HepG2 (cell line): ENCODE data around the gene CELF2. TPM values are rescaled to one million over a fixed set of nuclear protein-coding genes. Genes with fewer than 3 reads are reported as not detected.

ENCODE experiments used
- ATAC-seq: fragments of 200-7000 bp; cut with Tn5 transposase; 3 replicates; pipeline ENCODE4 v1.9.1; 2020; ENCODE audit warnings: mild to moderate bottlenecking, moderate library complexity
- BruUV-seq: library from RNA; stranded (reverse); fragments of 400-500 nt; replicated peaks from 2 replicates; lab custom pipeline; 2021; lab: Mats Ljungman, UMichigan
- CTCF ChIA-PET: fragments of 300-600 bp; formaldehyde crosslinking; extraction: SDS; loops from one replicate; lab custom pipeline; 2021; ENCODE audit warnings: low total read pairs, inconsistent platforms, low intra/inter-chr PET ratio; lab: Yijun Ruan, JAX
- POLR2A ChIA-PET: fragments of 350-600 bp; sonication (Branson Sonifier 250); formaldehyde crosslinking; loops from one replicate; lab custom pipeline; 2020; ENCODE audit warnings: antibody characterized with exemption, inconsistent platforms; lab: Yijun Ruan, JAX
- DNase-seq: peaks from one replicate; pipeline ENCODE4 v3.0.0-alpha.2; 2015; ENCODE audit warnings: low spot score
- FAIRE-seq: peaks from 3 replicates; lab custom pipeline; 2011; peaks lifted over from hg19 to GRCh38; lab: Jason Lieb, UNC
- H2AFZ ChIP-seq: one replicate; pipeline ENCODE4 v1.6.1; 2011; ENCODE audit warnings: low read length, inconsistent platforms
- H3K27ac ChIP-seq: fragments of 300-600 bp; 3 replicates; pipeline ENCODE4 v1.8.0; 2011; ENCODE audit warnings: mixed run types, mild to moderate bottlenecking, mixed read lengths, low read length, inconsistent platforms; ENCODE audit not compliant: insufficient read depth; ENCODE audit errors: extremely low read length
- H3K27me3 ChIP-seq, 2 experiments: fragments of 200-600 bp in 1 of 2; 2 replicates in 1 of 2; 3 replicates in 1 of 2; pipeline versions ENCODE4 v1.6.0 to v1.8.0; 2011; ENCODE audit warnings: low read length in 2 of 2, mild to moderate bottlenecking in 2 of 2, moderate library complexity in 2 of 2, inconsistent platforms in 1 of 2; ENCODE audit not compliant: insufficient read depth in 2 of 2, control insufficient read depth in 1 of 2
- H3K36me3 ChIP-seq, 2 experiments: fragments of 200-600 bp in 1 of 2; replicated peaks in 1 of 2; 2 replicates in 1 of 2; 3 replicates in 1 of 2; pipeline versions ENCODE4 v1.5.1 to v1.8.0; 2011; ENCODE audit warnings: low read length in 2 of 2, inconsistent platforms in 1 of 2; ENCODE audit not compliant: insufficient read depth in 2 of 2, control insufficient read depth in 1 of 2
- H3K4me1 ChIP-seq: 2 replicates; pipeline ENCODE4 v1.5.1; 2012; ENCODE audit warnings: low read length, inconsistent platforms; ENCODE audit not compliant: insufficient read depth
- H3K4me2 ChIP-seq: 2 replicates; pipeline ENCODE4 v1.6.0; 2011; ENCODE audit warnings: low read depth, low read length, inconsistent platforms
- H3K4me3 ChIP-seq, 3 experiments: fragments of 200-600 bp in 1 of 3; sonication (generic), shearing (Covaris generic) in 1 of 3; replicated peaks in 1 of 3; 2 replicates each; pipeline ENCODE4 v1.5.1; 2011 to 2016; ENCODE audit warnings: low read length in 3 of 3, inconsistent platforms in 2 of 3, low read depth in 2 of 3, mild to moderate bottlenecking in 2 of 3, control low read depth in 1 of 3, mixed read lengths in 1 of 3; ENCODE audit not compliant: insufficient read depth in 1 of 3
- H3K79me2 ChIP-seq: one replicate; pipeline ENCODE4 v1.6.1; 2011; ENCODE audit warnings: low read length, inconsistent platforms; ENCODE audit not compliant: insufficient read depth
- H3K9ac ChIP-seq: 2 replicates; pipeline ENCODE4 v1.6.0; 2011; ENCODE audit warnings: mild to moderate bottlenecking, low read depth, low read length, inconsistent platforms; ENCODE audit not compliant: insufficient read depth
- H3K9me3 ChIP-seq: 2 replicates; pipeline ENCODE4 v1.5.1; 2012; ENCODE audit warnings: mild to moderate bottlenecking, low read length
- H4K20me1 ChIP-seq: 2 replicates; pipeline ENCODE4 v1.6.0; 2011; ENCODE audit warnings: inconsistent platforms, mild to moderate bottlenecking, low read length, moderate library complexity; ENCODE audit not compliant: insufficient read depth
- BCL6 ChIP-seq: IDR thresholded peaks from 2 replicates; pipeline ENCODE4 v1.6.1; 2016; ENCODE audit warnings: missing genetic modification reagents, missing compliant biosample characterization
- DNMT3B ChIP-seq: conservative IDR thresholded peaks from 2 replicates; pipeline ENCODE4 v1.6.1; 2016; ENCODE audit warnings: missing biosample characterization, control low read depth
- GZF1 ChIP-seq: sonication (generic); formaldehyde crosslinking; IDR thresholded peaks from 2 replicates; pipeline ENCODE4 v1.5.1; 2020; ENCODE audit warnings: mild to moderate bottlenecking, missing genetic modification reagents
- SIX1 ChIP-seq: sonication (generic); formaldehyde crosslinking; IDR thresholded peaks from 2 replicates; pipeline ENCODE4 v1.4.0; 2020; ENCODE audit warnings: missing genetic modification reagents, borderline replicate concordance
- SRSF1 ChIP-seq: fragments of 200-400 bp; formaldehyde crosslinking; optimal IDR thresholded peaks from 2 replicates; pipeline ENCODE3; 2017; ENCODE audit warnings: mild to moderate bottlenecking, low read depth, low read length, moderate library complexity
- TAF15 ChIP-seq: fragments of 200-400 bp; formaldehyde crosslinking; IDR thresholded peaks from one replicate; pipeline ENCODE4 v1.6.1; 2018; ENCODE audit warnings: mild to moderate bottlenecking, low read depth, low read length; ENCODE audit not compliant: poor library complexity, severe bottlenecking
- THAP7 ChIP-seq: sonication (generic); formaldehyde crosslinking; IDR thresholded peaks from 2 replicates; pipeline ENCODE4 v1.8.1; 2023; ENCODE audit warnings: mild to moderate bottlenecking, missing genetic modification reagents
- YY1 ChIP-seq: IDR thresholded peaks from 2 replicates; pipeline ENCODE4 v1.6.1; 2011; ENCODE audit warnings: low read length, low read depth, moderate library complexity, mild to moderate bottlenecking; ENCODE audit not compliant: insufficient read depth, insufficient replicate concordance
- ZBTB8A ChIP-seq: sonication (generic); formaldehyde crosslinking; IDR thresholded peaks from 2 replicates; pipeline ENCODE4 v1.4.0; 2020; ENCODE audit warnings: mild to moderate bottlenecking, low read depth, missing genetic modification reagents, borderline replicate concordance
- ZFP36L2 ChIP-seq: sonication (generic); formaldehyde crosslinking; IDR thresholded peaks from 2 replicates; pipeline ENCODE4 v1.4.0; 2020; ENCODE audit warnings: missing genetic modification reagents
- ZNF274 ChIP-seq: sonication (generic); formaldehyde crosslinking; IDR thresholded peaks from 2 replicates; pipeline ENCODE4 v1.5.1; 2020; ENCODE audit warnings: mild to moderate bottlenecking, missing genetic modification reagents
- ZNF430 ChIP-seq: sonication (generic); formaldehyde crosslinking; IDR thresholded peaks from 2 replicates; pipeline ENCODE4 v1.9.0; 2021; ENCODE audit warnings: mild to moderate bottlenecking, missing genetic modification reagents
- ZNF451 ChIP-seq: sonication (generic); formaldehyde crosslinking; IDR thresholded peaks from 2 replicates; pipeline ENCODE4 v1.5.0; 2020; ENCODE audit warnings: mild to moderate bottlenecking, missing genetic modification reagents
- ZNF510 ChIP-seq: sonication (generic); formaldehyde crosslinking; IDR thresholded peaks from 2 replicates; pipeline ENCODE4 v1.4.0; 2020; ENCODE audit warnings: low read depth, mild to moderate bottlenecking, missing genetic modification reagents
- ZZZ3 ChIP-seq: sonication (generic); formaldehyde crosslinking; IDR thresholded peaks from 2 replicates; pipeline ENCODE4 v1.4.0; 2020; ENCODE audit warnings: missing genetic modification reagents, mild to moderate bottlenecking, borderline replicate concordance
- WGBS: methylation state at CpG from one replicate; pipeline ENCODE4 v1.1.6; 2017; ENCODE audit warnings: low lambda C conversion rate; 5-methylcytosine and 5-hydroxymethylcytosine counted together
- in situ Hi-C: cut with HindIII; loops from 2 replicates; pipeline ENCODE4 v1.10.0; 2017; ENCODE audit warnings: low pct_unique_long_range_greater_than_20kb; ENCODE audit not compliant: extremely low pct_ligation_motif_present
- intact Hi-C: fragments of 100-400 bp; cut with micrococcal nuclease; formaldehyde crosslinking; loops from one replicate; pipeline ENCODE4 v1.10.0; 2022; ENCODE audit not compliant: unreplicated experiment
- polyA plus RNA-seq, 8 experiments: library from polyadenylated mRNA; depleted of rRNA in 3 of 8; stranded (reverse) in 7 of 8; unstranded in 1 of 8; fragments of >200 nt; fragmentation: Illumina TruSeq in 4 of 8; extraction: Trizol in 4 of 8; gene quantifications; 2 replicates each; pipeline versions ENCODE4 v1.2.1 to v1.2.3, GENCODE V29; 2011 to 2016; ENCODE audit warnings: low read depth in 4 of 8, missing spikeins in 1 of 8, mixed read lengths in 1 of 8; ENCODE audit not compliant: insufficient read depth in 1 of 8
- total RNA-seq, 5 experiments: library from RNA; depleted of rRNA; stranded (reverse); fragments of >200 nt; fragmentation: Illumina TruSeq; extraction: Trizol; gene quantifications; 2 replicates each; pipeline ENCODE4 v1.2.3, GENCODE V29; 2016; ENCODE audit warnings: low read depth in 1 of 5

The CELF2 gene
- total and polyA plus RNA-seq, 2 of the 13 experiments (the other 11 are each of a cell fraction or from before 2014, with no cell fraction given), result not detected

DNA sequence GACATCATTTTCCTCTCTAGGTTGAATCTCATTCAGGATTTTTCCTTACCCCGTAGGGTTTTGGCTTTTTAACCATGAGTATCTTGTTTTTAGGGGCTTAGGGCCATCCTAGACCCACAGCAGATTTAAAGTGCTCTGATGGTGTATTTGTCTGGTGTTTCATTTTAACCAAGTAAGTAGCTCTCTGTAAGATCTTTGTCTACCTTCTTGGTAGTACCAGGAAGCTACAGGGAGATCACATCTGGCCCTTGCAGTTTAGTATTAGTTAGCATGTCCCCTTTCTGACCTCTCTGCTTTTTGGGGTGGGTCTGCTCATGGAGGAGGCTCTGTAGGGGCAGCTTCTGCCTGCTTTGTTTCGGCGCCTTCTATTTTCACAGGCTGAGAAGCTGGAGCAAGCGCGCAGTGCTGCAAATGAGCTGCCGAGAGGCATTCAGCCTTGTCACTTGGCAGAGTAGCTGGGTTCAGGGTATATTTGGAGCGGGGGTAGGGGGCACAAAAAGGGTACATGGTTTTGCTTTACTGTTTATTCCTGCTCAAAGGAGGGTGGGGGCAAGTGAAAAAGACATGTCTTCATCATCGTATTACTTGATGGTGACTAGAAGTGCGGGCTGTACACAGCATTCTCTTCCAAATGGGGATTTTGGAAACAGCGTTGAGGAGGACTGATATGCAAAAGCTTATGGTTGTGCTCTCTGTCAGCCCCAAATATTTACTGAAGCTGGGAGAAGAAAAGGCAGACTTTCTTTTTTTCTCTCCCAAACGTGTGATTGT lies 146.3 kb downstream of the CELF2 start:
- no peak overlapping the region for H3K4me2 ChIP-seq
- no peaks in the 10 kb centered on the region for H4K20me1 ChIP-seq
- DNase-seq (no peak), ATAC-seq (no peak), FAIRE-seq (no peak)
- ChIA-PET CTCF (no interaction called here), POLR2A (no interaction called here)
- WGBS, result 32% methylated on average over 11 of the region's 11 CpGs
- in situ Hi-C loops (no loop called here), intact Hi-C loops (no loop called here)
- no peaks in the 10 kb centered on the region for H3K9me3 ChIP-seq
- H2AFZ ChIP-seq, result no peak overlapping the region
- no peak overlapping the region for H3K27ac ChIP-seq
- H3K79me2 ChIP-seq, result no peaks in the 10 kb centered on the region
- peaks cover 0 to 30% of the 10 kb centered on the region in 2 experiments; a peak in 3 of 5 replicates for H3K27me3 ChIP-seq
- BruUV-seq, result no TSS peak
- no peaks in the 10 kb centered on the region for H3K4me1 ChIP-seq
- no peak overlapping the region for H3K4me3 ChIP-seq
- no peaks in the 10 kb centered on the region for H3K36me3 ChIP-seq
- TF ChIP-seq SIX1 (CRISPR knock-in tag) (no peak), THAP7 (CRISPR knock-in tag) (no peak), ZBTB8A (CRISPR knock-in tag) (no peak), GZF1 (CRISPR knock-in tag) (no peak), ZNF451 (no peak), DNMT3B (no peak), ZNF430 (CRISPR knock-in tag) (no peak), TAF15 (no peak)
- H3K9ac ChIP-seq, result no peak overlapping the region

DNA sequence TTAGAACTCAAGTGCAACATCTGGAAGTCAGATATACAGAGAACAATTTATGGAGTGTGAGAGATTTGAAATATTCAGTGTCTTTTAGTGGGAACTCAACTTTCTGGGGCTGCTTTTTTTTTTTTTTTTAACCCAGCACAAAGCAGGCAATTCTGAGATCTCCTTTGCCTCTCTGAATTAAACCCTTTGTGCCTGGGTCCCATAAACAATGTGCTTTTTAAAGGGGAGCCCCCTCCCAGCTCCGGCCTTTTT lies 146.8 kb downstream of the CELF2 start:
- no peaks in the 10 kb centered on the region for H4K20me1 ChIP-seq
- no TSS peak for BruUV-seq
- no peak for DNase-seq
- in situ Hi-C loops (no loop called here), intact Hi-C loops (no loop called here)
- H3K9me3 ChIP-seq, result no peaks in the 10 kb centered on the region
- FAIRE-seq, result no peak
- no peak overlapping the region for H2AFZ ChIP-seq
- no peak overlapping the region for H3K27ac ChIP-seq
- ATAC-seq, result no peak
- WGBS, result 0% methylated on average over 1 of the region's 1 CpG
- peaks cover 0 to 30% of the 10 kb centered on the region in 2 experiments; a peak in 3 of 5 replicates for H3K27me3 ChIP-seq
- H3K4me3 ChIP-seq, result no peak overlapping the region
- no peak overlapping the region for H3K9ac ChIP-seq
- ChIA-PET POLR2A (no interaction called here), CTCF (no interaction called here)
- no peaks in the 10 kb centered on the region for H3K79me2 ChIP-seq
- no peaks in the 10 kb centered on the region for H3K4me1 ChIP-seq
- H3K4me2 ChIP-seq, result no peak overlapping the region
- H3K36me3 ChIP-seq, result no peaks in the 10 kb centered on the region
- TF ChIP-seq BCL6, result no peak
- no peak for TF ChIP-seq ZNF274
- TF ChIP-seq ZZZ3 (CRISPR knock-in tag), result no peak
- no peak for TF ChIP-seq YY1
- no peak for TF ChIP-seq SRSF1
- TF ChIP-seq ZNF510, result no peak
- TF ChIP-seq ZFP36L2, result no peak
